GM18520 (cell line): ENCODE measurements around the gene SLC5A1.
"Not testable (repeated sequence)": the region's sequence is repeated elsewhere in the genome, so short reads cannot be mapped to it uniquely, and the experiment has no call there.

Source experiments
- ATAC-seq: cut with Tn5 transposase; IDR thresholded peaks from one replicate; pipeline ENCODE4 v1.9.1; 2021; ENCODE audit not compliant: unreplicated experiment

SLC5A1 gene

DNA sequence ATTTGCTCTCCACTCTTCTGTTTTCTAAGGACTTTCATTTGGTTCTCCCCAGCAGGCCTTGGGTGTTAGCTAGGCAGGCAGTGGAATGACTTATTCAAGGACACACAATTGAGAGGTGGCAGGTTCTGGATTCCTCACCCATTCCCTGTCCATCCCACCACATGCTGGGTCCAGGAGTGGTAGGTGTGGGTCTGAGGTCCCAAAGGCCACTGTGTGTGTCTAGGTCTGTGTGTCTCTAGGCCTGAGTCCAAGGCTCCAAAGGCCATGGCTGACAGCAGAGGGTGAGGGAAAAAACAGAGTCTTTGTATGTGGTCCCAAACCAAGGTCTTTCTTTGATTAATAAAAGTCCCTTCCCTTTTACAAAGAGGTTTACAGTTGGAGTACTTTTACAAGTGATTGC, 40.8 kb downstream of the SLC5A1 start:
- no peak for ATAC-seq

DNA sequence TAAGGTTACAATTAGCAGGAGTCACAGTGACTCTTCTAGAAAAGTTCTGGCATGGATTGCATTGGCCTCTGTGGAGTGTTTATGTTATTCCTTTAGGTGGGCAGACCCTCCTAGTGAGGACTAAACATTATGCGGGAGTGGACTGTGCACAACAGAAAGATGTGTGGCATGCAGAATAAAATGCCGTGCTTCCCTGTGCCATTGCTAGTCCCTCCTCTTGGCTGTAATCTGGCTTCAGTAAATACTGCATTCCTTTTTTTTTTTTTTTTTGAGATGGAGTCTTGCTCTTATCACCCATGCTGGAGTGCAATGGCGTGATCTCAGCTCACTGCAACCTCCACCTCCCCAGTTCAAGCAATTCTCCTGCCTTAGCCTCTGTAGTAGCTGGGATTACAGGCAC, 45.0 kb downstream of the SLC5A1 start:
- ATAC-seq: no peak

DNA sequence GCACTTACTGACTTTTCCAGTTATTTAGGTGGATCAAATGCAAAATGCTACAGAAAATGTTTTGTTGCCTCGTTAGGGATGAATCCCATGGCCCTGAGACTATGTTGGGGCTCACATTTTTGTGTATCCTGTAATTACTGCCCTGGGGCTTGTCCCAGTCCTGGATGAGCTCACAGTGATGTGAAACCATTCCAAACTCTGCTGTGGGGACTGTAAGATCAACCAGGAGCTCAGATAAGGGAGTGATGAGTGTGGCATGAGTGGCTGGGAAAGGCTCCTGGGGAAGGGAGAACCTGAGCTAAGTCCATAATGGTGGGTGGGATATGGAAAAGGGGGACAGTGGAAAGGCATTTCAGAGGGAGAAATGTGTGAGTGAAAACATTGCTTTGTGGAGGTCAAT, 54.0 kb downstream of the SLC5A1 start:
- ATAC-seq: no peak

- ATAC-seq: no peak
Measured at GRCh38 chr22:32097881-32098499, 54.9 kb downstream of the SLC5A1 start.

GRCh38 chr22:32100711-32101110, 57.6 kb downstream of the SLC5A1 start:
- ATAC-seq: no peak

- ATAC-seq: no peak
Measured at GRCh38 chr22:32103658-32104315, 60.7 kb downstream of the SLC5A1 start.

- ATAC-seq: no peak
Measured at GRCh38 chr22:32106930-32107329, 63.9 kb downstream of the SLC5A1 start.

DNA sequence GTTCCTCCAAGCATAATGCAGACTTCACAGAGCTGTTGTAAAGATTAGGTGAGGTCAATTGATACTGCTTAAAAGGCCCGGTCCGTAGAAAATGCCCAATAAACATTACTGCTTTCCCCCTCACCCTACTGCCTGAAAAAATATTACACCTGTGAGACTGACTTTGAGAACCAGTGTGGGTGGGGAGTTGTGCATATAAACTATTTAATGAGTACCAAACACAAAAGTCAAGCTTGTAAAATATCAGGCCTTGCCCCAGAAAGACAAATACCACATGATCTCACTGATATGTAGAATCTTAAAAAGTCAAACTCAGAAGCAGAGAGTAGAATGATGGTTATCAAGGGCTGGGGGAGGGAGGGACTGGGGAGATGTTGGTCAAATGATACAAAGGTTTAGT, 69.3 kb downstream of the SLC5A1 start:
- no peak for ATAC-seq

GRCh38 chr22:32119568-32120235, 76.6 kb downstream of the SLC5A1 start:
- ATAC-seq: no peak

- no peak for ATAC-seq
Measured at GRCh38 chr22:32120603-32121002, 77.5 kb downstream of the SLC5A1 start.

DNA sequence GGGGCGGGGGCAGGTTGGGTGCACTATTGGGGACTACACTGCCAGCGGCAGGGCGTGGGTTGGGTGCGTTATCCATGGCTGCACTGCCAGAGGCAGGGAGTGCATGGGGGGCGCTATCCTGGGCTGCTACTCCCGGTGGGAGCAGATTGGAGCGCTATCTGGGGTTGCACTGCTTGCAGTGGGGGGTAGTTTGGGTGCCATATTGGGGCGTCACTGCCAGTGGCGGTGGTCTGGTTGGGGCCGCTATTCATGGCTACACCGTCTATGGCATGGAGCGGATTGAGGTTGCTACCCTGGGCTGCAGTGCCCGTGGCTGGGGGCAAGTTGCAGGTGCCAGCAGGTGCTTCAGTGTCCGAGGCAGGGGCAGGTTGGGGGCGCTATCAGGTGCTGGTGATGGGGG, 79.8 kb downstream of the SLC5A1 start:
- no peak for ATAC-seq

DNA sequence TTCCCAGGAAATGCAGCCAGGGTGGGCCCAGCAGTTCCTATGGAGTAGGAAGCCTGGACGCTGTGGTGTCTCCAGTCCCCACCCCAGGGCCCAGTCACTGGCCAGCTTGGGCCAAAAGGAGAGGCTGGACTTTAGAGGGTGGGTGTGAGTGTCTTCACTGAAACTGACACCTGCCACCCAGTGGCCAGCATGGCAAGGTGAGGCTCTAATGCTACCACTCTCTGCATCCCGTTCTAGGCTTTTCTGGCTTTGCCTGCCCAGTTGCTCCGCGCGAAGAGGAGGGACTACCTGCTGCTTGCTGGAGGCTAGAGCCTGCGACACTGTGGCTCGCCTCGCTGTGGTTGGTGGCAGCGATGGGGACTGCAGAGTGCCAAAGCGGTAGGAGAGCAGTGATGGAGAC, 80.6 kb downstream of the SLC5A1 start:
- ATAC-seq: no peak

DNA sequence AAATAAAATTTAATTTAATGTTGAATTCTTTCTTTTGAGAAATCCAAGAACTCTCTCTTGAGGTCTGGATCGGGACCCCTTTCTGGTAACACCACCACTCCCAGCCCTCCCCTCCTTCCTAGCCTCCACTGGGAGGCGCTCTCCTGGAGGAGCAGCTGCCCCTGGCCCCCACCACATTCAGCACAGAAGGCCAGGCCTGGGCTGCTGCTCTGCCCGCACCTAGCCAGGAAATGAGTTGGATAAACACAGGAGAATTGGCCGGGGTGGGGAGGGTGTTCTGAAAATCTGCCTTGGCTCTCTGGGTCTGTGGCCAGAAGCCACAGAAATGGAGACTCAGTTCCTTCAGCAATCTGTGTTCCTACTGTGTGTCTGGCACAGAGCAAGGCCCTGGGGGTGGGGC, 84.8 kb downstream of the SLC5A1 start:
- ATAC-seq: no peak

DNA sequence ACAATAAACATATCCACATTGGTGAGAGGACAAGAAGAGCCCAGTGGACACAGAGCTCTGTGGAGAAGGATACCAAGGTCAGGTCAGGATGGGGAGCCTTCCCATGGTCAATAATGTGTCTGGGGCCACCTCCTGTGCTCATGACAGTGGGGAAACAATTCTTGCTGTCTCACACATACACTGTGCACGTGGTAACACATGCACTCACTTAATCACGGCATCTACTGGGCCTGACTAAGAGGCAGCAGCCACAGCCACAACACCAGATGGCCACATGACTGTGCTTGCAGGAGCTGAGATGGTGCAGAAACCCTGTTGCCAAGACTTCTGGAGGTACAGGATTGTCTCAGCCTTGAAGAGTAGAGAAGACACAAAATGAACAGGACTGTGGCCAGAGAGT, 87.4 kb downstream of the SLC5A1 start:
- no peak for ATAC-seq

DNA sequence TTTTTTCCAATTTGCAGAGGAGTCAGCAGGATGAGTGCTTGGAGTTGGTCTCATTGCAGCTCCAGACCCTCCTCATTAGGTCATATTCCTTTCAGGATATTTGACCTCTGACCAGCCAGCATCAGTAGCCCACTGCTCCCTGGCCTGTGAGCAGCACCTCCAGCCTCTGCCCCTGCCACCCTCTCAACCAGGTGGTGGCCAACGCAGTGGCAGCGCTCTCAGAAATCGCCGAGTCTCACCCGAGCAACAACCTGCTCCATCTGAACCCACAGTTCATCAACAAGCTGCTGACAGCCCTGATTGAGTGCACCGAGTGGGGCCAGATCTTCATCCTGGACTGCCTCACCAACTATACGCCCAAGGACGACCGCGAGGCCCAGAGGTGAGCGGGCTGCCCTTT, 89.1 kb downstream of the SLC5A1 start:
- no peak for ATAC-seq

- ATAC-seq: no peak
Measured at GRCh38 chr22:32132783-32133182, 89.7 kb downstream of the SLC5A1 start.

GRCh38 chr22:32134796-32135195, 91.7 kb downstream of the SLC5A1 start:
- ATAC-seq: not testable (repeated sequence)

- ATAC-seq: not testable (repeated sequence)
Measured at GRCh38 chr22:32135958-32136357, 92.9 kb downstream of the SLC5A1 start.

DNA sequence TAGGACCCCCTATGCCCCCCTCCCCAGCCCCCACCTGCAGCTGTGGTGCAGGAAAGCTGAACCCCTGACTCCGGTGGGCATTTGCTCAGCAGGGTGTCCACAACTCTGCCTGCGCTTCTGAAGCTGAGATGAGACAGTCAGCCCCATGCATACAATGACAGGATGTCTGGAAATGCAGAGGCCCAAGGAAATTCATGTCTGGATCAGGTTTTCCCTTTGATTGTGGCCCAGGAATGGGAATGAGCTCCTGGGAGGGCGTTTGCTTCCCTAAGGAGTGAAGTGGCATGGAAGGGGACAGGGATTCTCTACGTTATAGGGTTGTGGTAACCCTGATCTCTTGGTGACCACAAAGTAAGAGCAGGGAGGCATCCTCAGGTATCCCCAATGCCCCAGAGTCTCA, 93.8 kb downstream of the SLC5A1 start:
- not testable (repeated sequence) for ATAC-seq

DNA sequence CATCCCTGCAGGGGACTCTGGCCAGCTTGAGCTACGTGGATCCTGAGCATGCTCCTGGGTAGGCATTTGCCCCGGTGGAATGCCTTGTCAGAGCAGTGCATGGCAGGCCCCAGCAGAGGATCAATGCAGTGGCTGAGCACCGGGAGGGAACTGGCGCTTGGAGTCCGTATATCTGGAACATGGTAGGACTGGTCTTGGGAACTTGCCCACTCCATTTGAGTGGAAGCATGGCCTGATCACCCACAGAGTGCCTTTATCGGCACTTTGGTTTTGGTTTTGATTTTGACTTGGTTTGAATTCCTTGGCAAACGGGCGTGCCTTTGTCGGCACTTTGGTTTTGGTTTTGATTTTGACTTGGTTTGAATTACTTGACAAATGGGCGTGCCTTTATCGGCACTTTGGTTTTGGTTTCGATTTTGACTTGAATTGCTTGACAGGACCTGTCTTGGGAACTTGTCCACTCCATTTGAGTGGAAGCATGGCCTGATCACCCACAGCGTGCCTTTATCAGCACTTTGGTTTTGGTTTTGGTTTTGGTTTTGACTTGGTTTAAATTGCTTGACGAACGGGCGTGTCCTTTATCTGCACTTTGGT, 94.8 kb downstream of the SLC5A1 start:
- not testable (repeated sequence) for ATAC-seq

DNA sequence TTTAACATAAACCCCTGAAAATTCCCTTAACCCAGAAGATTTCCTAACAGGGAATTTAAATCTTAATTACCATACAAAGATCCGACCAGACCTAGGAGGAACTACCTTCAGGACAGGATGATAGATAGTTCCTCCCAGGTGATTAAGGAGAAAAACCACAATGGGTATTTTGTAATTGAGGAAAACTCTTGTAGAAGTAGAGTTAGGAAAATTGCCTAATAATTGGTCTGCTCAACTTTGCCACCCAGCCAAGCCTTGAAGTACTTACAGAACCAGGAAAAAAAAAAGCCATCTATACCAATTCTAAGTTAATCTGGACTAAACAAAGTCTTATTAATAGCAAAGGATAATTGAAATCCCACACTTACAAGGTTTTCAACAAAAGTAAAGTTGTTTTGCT, 95.5 kb downstream of the SLC5A1 start:
- not testable (repeated sequence) for ATAC-seq

DNA sequence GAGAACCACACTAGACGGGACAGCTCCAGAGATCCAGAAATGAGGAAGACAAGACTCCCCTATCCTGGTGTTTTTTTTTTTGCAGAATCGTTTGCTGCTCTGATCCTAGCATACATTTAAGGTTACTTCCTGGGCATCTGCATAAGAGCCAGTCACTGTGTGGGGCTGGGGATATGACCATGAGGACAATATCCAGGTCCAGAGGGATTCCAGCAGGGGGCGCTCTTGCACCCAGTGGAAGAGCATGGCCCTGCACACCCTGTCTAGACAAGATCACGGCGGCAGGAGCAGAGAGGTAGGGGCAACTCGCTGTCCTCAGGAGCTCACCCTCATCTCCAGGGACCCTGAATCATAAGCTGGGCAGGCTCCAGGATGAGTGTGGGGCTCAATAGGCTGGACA, 97.6 kb downstream of the SLC5A1 start:
- not testable (repeated sequence) for ATAC-seq
